ENCODE measurements around the gene LCNL1.
"Not testable (repeated sequence)": the region's sequence is repeated elsewhere in the genome, so short reads cannot be mapped to it uniquely, and the experiment has no call there.

The LCNL1 gene

GRCh38 chr9:136995362-136995761, 12.6 kb downstream of the LCNL1 start:
- DNase-seq (ENCODE audit: low spot score): no peak

- no peak for DNase-seq (ENCODE audit: low spot score)
These were observed 13.0 kb downstream of the LCNL1 start for GRCh38 chr9:136995772-136996311.

- DNase-seq (ENCODE audit: low spot score): peak; percentile 73
These were observed 13.8 kb downstream of the LCNL1 start, which contains the start of gene CLIC3 for GRCh38 chr9:136996361-136997292. TSS of gene CLIC3 (minus strand) at chr9:136996568. CDS start at chr9:136996543, 25 bp downstream.

GRCh38 chr9:136997371-136997770, 14.6 kb downstream of the LCNL1 start:
- no peak for DNase-seq (ENCODE audit: low spot score)

GRCh38 chr9:136997830-136998234, 15.0 kb downstream of the LCNL1 start:
- no peak for DNase-seq (ENCODE audit: low spot score)

GRCh38 chr9:137000177-137000930, 17.6 kb downstream of the LCNL1 start:
- no peak for DNase-seq (ENCODE audit: low spot score)

GRCh38 chr9:137001857-137002645, 19.3 kb downstream of the LCNL1 start:
- no peak for DNase-seq (ENCODE audit: low spot score)

GRCh38 chr9:137002646-137003041, 19.9 kb downstream of the LCNL1 start:
- no peak for DNase-seq (ENCODE audit: low spot score)

- DNase-seq (ENCODE audit: low spot score): not testable (repeated sequence)
These were observed 21.5 kb downstream of the LCNL1 start for GRCh38 chr9:137004285-137004684.

- DNase-seq (ENCODE audit: low spot score): no peak
These were observed 23.6 kb downstream of the LCNL1 start for GRCh38 chr9:137006116-137007003.

- DNase-seq (ENCODE audit: low spot score): no peak
These were observed 24.5 kb downstream of the LCNL1 start for GRCh38 chr9:137007108-137007815.

- no peak for DNase-seq (ENCODE audit: low spot score)
These were observed 25.1 kb downstream of the LCNL1 start for GRCh38 chr9:137007816-137008270.

GRCh38 chr9:137008312-137008711, 25.5 kb downstream of the LCNL1 start:
- no peak for DNase-seq (ENCODE audit: low spot score)

- no peak for DNase-seq (ENCODE audit: low spot score)
These were observed 26.4 kb downstream of the LCNL1 start for GRCh38 chr9:137009217-137009616.

GRCh38 chr9:137009938-137010732, 27.3 kb downstream of the LCNL1 start:
- no peak for DNase-seq (ENCODE audit: low spot score)

- DNase-seq (ENCODE audit: low spot score): no peak
These were observed 28.4 kb downstream of the LCNL1 start for GRCh38 chr9:137011156-137011555.

GRCh38 chr9:137011907-137012675, 29.3 kb downstream of the LCNL1 start:
- DNase-seq (ENCODE audit: low spot score): no peak

Measured in HuH-7 (cell line).